Tongue (tissue), 2 donors: ENCODE measurements around the gene FIGN. TPM values are rescaled to one million over a fixed set of nuclear protein-coding genes. Genes with fewer than 3 reads are reported as not detected.
A peak's percentile ranks its signal among the peaks of the same experiment; 100 is the strongest.

Experiments used
- DNase-seq: peaks from one replicate; pipeline ENCODE4 v3.0.0-alpha.2; 2015
- total RNA-seq: library from RNA; depleted of rRNA; stranded (reverse); fragments of >200 nt; gene quantifications from one replicate; pipeline ENCODE4 v1.2.3, GENCODE V29; 2014

The FIGN gene
- total RNA-seq, 1 donor from 2014 or later: 1.9 TPM

GRCh38 chr2:163662141-163662780 is 73.5 kb downstream of the FIGN start:
- DNase-seq: no peak

GRCh38 chr2:163659224-163659623 is 76.6 kb downstream of the FIGN start:
- no peak for DNase-seq

GRCh38 chr2:163658556-163658955 is 77.3 kb downstream of the FIGN start:
- no peak for DNase-seq

GRCh38 chr2:163657281-163657656 is 78.5 kb downstream of the FIGN start:
- no peak for DNase-seq

GRCh38 chr2:163656622-163657280 is 79.1 kb downstream of the FIGN start:
- peak; percentile 18 for DNase-seq

GRCh38 chr2:163655667-163656066 is 80.1 kb downstream of the FIGN start:
- DNase-seq: no peak

- DNase-seq: no peak
Measured at GRCh38 chr2:163652751-163653150, 83.1 kb downstream of the FIGN start.

GRCh38 chr2:163649080-163649479 is 86.7 kb downstream of the FIGN start:
- no peak for DNase-seq

- DNase-seq: no peak
Measured at GRCh38 chr2:163647300-163647699, 88.5 kb downstream of the FIGN start.

- no peak for DNase-seq
Measured at GRCh38 chr2:163646687-163647086, 89.1 kb downstream of the FIGN start.

GRCh38 chr2:163644238-163644637 is 91.6 kb downstream of the FIGN start:
- DNase-seq: no peak

- DNase-seq: no peak
Measured at GRCh38 chr2:163641986-163642385, 93.8 kb downstream of the FIGN start.

GRCh38 chr2:163640542-163641193 is 95.1 kb downstream of the FIGN start:
- DNase-seq: no peak

GRCh38 chr2:163637871-163638270 is 97.9 kb downstream of the FIGN start:
- DNase-seq: no peak

- no peak for DNase-seq
Measured at GRCh38 chr2:163633291-163633690, 102.5 kb downstream of the FIGN start.

GRCh38 chr2:163630836-163631235 is 105.0 kb downstream of the FIGN start:
- no peak for DNase-seq

- no peak for DNase-seq
Measured at GRCh38 chr2:163626639-163627109, 109.1 kb downstream of the FIGN start.

GRCh38 chr2:163626208-163626607 is 109.6 kb downstream of the FIGN start:
- no peak for DNase-seq

- DNase-seq: no peak
Measured at GRCh38 chr2:163625632-163626031, 110.2 kb downstream of the FIGN start.

- DNase-seq: no peak
Measured at GRCh38 chr2:163621445-163622004, 114.3 kb downstream of the FIGN start.

GRCh38 chr2:163617517-163617916 is 118.3 kb downstream of the FIGN start:
- no peak for DNase-seq

- no peak for DNase-seq
Measured at GRCh38 chr2:163613266-163613731, 122.5 kb downstream of the FIGN start.

GRCh38 chr2:163612332-163612731 is 123.5 kb downstream of the FIGN start:
- no peak for DNase-seq
